NCI-H187 treated with DMSO at 0.1 percent for 48 hours (cell line): ENCODE results near the gene LTF.

Experiments used
- DNase-seq: peaks from one replicate; lab custom pipeline; 2025; lab: John Stamatoyannopoulos, UW

The LTF gene

DNA sequence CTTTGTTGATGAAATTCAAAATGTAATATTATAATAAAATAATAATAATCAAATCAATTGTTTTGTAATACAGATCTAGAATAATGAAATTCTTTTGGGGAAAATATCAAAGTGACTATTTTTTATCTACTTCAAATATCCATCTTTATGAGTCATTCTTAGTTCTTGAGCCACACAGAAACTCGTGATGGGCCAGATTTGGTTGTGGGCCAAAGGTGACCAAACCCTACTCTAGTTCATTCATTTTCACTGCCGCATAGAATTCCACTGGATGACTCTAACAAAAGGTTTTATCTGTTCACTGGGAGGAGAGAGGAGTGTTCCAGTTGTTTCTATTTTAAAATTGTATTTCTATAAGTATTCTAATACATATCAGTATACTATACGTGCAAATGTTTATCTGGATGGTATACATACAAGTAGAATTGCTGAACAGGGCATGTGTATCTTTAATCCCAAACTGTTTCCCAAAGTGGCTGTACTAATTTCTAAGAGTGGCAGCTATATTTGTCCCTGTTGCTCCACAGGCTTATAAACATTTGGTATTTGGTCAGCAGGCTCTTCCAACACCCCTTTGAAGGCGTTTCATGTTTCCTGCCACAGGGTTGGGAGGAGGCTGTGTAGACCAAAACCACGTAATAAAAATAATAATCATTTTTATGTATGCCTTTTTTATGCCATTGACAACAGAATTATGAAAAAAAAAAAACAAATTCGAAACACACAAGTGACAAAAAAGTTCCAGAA, 25.8 kb upstream of the LTF start:
- no peak for DNase-seq

DNA sequence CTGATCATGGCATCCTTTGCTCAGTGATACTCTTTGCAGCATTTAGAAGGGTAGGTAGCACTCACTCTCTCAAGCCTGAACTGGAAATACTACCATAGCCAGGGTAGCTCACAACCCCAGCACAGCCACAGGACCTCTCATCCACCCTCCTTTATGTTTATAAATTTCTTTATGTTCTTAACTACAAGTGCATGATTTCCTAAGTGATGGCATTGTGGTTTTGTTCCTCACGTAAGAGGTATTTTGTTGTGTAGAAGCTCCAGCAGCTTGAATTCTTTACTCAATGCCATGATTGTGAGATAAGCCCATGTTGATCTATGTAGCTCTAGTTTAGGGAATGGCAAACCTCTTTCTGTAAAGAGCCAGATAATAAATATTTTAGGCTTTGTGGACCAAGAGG, 25.2 kb upstream of the LTF start:
- no peak for DNase-seq

DNA sequence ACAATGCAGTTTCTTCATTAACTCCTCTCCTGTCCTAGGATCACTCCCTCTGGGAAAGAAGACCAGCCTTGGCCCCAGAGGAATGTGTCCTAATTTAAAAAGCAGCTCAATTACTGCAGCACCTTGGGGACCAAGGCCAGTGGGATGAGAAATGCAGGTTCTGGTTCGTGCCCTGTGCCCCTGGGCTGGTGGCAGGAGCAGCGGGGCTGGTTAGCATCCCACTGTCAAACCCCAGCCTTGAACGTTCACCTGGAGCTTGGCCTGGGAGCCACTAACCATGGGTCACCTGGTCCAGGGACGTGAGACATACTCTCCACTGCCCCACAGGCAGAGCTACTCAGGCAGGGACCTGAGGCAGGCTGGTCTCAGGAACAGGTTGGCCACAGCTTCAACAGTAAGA, 24.7 kb upstream of the LTF start:
- DNase-seq: no peak

DNA sequence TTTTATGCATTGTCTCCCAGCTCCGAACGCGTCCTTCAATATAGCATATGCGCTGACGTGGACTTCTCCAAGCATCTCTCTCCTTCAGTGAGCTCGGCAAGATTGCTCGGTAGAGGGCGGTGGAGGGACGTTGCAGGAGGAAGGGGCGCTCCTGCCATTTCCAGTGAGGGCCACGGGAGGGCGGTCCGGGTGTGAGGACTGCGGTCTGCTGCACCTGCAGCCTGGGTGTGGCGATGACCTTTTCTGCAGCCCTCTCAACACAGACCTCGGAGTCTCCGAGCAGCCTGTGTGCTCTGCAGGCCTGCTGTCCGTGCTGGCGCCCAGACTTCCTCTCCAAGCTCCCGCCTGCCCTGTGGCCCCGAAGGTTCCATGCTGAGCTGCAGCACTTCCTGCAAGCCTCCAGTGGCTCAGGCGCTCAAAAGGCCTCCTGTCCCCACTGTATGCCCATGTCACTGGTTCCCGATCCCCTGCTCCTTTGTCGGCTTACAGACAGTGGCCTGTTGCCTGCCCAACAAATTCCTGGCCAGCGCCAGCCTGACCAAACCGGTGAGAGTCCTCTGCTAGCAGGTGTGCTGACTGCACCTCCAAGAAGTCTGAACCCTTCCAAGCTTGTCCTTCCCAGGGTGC, 24.1 kb upstream of the LTF start:
- peak; percentile 13 for DNase-seq

DNA sequence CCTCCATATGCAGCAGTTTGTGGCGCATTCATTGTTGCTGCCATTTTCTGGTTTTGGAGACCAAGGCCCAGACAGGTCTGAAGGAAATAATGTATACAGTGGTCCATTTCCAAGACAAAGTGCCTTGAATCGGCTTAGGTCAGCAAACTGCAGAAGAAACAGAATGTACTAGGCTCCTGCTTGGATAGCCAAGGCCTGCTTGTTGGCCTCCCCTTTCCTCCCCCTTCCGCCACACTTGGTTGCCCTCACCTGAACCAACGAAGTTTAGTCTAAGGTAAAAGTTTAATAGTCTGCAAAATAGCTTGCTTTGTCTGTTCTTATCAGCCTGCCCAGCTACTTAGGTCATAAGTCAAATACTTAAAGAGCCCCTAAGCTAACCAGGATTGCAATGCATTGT, 21.1 kb upstream of the LTF start:
- no peak for DNase-seq

DNA sequence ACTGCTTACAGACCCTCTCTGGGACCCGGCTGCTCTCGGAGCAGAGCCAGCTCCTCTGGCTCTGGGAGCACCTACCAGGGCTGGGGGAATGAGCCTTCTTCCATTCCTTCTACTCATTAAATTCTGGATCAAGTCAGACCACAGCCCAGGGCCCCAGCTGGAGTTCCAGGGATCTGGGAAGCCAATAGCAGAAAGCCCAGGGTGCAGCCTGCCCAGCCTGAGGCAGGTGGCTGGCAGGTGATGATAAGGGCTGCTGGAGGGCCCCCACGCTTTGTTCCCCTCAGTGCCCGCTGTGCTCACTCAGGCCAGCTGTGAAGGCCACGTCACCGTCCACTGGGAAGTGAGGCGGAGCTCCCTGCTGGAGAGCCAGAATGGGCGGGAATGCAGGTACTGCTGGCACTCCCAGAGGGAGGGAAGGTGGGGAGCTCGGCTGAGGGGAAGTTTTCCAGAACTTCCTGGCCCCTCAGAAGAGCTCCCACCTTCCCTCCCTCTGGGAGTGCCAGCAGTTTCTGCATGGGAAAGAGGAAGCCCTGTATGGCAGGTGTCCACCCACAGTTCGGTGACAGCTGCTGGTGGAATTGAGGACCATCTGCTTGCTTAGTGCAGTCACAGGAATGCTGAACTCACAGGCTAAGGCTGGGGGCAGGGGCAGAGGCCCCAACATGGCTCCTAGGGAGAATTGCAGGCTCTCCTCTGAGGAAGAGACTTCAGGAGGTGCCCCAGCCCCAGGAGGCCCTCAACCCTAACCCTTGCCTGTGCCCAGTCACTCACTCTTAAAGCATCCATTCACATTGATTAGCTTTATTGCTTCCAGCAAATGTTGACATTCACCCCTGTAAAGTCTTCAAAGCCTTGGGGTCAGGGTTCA, 20.4 kb upstream of the LTF start:
- DNase-seq: no peak

DNA sequence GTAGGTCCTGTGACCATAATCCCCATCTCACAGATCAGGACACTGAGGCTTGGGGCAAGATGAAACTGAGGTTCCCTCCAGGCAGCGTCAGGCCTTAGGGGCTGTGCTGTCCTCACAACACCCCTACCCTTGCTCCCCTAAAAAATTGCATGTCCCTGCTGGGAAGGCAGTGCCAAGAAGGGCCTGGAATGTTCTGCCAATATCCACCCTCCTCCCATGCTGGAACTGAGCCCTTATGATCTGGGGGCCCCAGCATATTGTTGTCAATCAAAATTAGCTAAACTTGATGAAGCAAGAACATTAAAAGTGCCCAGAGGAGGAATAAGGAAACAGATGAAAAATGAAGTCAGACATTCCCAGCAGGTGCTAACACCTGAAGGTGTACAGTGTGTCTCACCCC, 19.7 kb upstream of the LTF start:
- DNase-seq: no peak

DNA sequence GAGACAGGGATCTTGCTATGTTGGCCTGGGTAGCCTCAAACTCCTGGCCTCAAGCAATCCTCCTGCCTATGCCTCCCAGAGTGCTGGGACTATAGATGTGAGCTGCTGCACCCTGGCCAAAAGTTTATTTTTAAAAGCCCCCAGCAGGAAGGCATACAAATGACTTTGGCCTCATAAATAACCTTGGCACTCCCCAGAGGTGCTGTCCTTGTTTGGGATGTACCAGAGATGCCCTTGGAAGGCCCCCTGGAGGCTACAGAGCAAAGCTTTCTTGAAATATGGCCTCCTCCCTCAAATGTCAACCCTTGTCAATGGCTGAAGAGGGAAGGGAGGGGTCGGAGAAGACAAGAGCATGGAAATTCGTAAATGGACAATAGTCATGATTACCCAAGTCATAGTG, 19.1 kb upstream of the LTF start:
- DNase-seq: no peak

DNA sequence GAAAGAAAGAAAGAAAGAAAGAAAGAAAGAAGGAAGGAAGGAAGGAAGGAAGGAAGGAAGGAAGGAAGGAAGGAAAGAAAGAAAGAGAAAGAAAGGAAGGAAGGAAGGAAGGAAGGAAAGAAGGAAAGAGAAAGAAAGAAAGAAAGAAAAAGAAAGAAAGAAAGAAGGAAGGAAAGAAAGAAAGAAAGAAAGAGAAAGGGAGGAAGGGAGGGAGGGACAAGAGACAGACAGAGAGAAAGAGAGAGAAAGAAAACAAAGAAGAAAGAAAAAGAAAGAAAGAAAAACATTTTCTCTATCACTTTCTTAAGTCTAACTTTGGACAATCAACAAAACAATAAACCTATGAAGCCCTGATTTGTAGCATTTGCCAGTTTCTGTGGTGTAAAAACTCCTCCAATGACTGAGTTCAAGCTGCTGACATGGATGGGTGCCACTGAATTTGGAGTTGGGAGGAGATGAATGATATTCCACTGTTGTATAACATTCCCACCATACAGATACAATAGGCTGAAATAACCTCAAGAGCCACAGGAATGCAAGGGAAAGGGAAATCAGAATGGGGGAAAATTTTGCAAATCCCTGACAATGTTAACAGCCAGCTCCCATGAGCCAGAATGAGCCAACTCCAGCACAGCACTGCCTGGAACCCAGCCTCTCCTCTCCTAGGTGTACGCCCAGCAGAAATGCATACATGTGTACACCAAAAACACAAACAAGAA, 18.1 kb upstream of the LTF start:
- DNase-seq: no peak

DNA sequence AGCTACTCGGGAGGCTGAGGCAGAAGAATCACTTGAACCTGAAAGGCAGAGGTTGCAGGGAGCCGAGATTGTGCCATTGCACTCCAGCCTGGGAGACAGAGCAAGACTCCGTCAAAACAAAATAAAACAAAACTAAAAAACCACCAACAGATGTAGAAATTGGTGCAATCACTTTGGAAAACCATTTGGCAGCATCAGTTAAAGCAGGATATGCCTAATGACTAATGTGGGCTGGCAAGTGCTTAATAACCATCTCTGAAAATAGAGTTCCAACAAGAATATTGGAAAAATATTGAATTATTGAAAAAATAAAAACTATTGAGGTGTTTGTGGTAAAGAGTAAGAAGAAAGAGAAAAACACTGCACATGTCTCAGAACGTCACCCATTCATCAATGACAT, 16.9 kb upstream of the LTF start:
- DNase-seq: no peak

DNA sequence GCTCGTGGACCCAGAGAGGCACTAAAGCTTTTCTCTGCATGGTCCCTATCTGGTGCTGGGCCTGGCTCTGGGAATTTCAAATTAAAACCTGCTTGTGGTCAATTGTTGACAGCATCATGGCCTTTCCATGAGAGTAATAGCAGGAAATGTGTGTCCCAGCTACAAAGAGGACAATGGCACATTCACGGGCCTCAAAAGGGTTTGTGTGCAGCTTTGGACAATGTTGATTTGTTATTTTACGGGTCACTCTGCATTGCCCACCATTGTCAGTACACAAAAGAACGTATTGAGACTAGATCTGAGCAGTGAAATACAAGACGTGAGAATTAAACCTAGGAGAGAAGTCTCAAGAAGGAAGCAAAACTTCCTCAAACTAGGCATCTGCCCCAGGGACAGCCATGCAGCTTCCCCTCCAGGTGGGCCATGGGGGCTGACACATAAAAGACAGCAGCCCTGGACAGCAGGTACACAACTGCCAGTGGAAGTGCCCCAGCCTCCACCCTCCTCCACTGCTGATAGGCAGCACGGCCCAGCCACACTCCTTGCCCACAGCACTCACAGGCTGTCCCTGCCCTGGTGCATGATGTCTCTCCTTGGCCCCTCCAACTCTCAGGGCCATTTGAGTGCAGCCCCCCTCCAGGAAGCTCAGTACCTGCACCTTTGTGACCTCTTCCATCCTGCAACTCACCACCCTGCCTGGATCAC, 15.9 kb upstream of the LTF start:
- no peak for DNase-seq

DNA sequence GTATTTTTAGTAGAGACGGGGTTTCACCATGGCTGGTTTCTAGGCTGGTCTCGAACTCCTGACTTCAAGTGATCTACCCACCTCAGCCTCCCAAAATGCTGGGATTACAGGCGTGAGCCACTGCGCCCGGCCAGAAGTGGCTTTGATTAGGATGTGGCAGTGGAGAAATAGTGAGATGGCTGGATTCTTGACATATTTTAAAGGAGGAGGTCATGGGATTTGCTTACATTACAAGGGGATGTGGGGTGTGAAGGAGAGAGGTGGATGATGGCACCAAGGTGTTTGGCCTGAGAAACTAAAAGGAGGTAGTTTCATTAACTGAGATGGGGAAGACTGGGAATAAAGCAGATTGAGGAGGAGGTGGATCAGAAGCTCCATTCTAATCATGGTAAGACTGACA, 15.0 kb upstream of the LTF start:
- no peak for DNase-seq

DNA sequence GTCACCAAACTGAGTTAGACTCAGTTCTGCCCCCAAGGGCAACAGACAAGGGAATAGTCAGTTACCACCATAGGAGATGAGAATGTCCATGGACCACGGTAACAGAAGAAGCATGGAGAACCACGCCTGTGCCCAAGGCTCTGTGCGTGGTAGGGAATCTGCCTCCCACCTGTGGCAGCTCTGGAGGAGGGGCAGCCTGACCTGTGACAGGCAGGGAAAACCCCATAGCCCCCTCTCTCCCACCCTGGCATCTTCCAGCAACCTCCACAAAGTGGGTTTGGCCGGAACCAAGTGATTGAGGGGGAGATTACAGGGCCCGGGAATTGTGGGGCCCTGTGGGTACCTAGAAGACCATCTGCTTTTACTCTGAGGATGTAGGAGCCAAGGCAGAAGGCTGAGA, 14.3 kb upstream of the LTF start:
- no peak for DNase-seq

DNA sequence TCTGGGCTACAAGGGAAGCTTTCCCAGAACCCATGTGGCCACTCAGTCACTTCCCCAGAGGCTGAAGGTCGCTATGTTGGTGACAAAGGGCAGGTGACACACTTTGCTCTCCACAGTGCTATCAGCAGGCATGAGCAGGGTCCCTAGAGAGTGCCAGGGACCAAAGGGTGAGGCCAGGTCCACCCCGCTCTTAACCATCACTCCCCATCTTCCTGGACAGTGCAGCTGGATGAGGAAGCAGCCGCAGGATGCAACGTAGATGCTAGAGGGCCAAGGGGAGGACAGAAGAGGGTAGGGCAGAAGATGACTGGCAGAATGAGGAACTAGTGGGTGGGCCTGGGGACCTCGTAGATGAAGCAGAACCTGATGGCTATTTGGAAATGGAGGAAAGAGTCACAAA, 13.6 kb upstream of the LTF start:
- DNase-seq: no peak

DNA sequence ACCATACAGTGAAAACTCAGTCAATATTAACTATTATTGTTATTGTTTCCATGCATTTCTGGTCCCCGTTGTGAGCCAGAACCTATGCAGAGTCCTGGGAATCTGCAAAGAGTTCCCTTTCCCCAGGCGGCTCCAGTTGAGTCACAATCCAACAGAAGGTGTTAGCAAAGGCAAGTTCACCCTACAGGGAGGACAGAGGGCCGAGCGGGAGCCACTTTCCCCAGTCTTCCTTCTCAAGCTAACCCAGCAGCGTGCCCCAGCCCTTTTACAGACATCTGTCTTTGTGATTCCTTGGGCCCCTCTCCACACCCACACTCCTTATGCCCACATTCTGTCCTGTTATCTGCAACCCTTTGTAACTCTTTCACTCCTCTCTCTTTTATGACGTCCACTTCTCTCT, 13.1 kb upstream of the LTF start:
- no peak for DNase-seq

DNA sequence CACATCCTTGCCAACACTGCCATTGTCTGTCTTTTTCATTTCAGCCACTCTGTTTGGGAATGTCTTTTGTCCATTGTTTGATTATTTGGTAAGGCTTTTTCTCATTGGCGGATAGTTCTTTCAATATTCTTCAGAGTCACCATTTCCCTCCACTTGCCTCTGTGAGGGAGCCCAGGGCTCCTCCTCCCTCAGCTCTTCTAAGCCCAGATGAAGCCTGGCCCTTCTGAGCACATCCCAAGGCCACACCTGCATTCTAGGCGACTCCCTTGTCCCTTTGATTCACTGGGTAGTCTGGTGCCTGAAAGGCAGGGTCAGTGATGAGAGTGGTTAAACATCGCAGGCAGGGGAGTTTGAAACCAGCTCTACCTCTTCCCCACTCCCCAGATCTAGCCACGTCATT, 12.4 kb upstream of the LTF start:
- DNase-seq: no peak

DNA sequence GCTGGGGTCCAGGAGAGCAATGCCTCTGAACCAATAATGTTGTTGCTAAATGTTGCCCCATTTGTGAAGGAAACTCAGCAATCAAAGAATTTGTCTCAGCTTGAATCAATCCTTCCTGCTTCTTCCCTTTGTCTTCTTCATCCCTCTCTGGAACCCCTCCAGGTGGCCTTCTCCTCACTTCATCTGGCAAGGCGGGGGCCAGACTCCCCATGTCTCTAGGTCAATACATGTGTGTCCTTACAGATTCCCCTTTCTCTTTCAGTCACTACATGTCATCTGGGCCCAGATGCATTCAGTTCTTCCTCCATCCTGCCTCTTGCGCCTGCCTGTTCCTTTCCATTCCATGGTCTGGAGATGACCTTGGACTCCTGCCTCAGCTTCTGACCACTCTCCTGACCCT, 8.0 kb upstream of the LTF start:
- no peak for DNase-seq

DNA sequence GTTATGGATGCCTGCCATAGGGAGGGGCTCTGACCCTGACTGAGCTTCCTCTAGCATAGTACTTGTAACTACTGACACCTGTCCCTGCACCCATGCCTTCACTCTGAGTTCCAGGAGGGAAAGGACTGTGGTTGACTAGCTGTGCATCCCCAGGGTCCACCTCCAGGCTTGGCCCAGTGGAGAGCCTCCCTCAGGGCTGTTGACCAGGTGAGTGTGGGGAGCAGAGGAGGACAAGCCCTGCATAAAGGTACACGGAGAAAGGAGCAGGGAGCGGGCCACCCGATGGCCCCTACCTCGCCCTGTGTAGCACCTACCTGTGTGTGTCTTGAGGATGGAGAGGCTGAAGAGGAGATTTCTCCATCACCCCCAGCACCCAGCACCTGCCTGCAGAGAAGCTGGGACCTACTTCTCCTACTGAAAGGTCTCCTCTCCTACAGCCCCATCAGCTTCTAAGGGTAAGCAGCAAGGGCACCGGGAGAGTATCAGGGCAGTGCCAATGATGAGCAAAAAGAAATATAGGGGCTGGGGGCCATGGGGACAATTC, 6.7 kb upstream of the LTF start:
- DNase-seq: no peak

DNA sequence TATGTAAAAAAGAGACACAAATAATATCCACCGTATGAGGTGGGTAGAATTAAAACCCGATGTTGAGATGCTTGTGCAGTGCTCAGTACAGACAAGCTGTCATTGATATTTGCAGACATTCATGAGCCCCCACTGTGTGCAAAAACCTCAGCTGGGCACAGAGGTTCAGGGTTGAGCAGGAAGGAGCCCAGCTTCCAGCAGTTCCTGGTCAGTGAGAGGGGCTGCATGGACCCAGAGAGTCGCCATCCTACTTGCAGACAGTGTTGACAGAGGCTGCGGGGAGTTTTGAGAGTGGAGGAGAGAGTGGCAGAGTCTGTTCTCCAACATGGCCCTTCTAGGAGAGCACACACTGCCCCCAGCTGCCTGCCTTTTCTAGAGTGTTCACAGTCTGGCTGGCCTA, 6.1 kb upstream of the LTF start:
- no peak for DNase-seq

DNA sequence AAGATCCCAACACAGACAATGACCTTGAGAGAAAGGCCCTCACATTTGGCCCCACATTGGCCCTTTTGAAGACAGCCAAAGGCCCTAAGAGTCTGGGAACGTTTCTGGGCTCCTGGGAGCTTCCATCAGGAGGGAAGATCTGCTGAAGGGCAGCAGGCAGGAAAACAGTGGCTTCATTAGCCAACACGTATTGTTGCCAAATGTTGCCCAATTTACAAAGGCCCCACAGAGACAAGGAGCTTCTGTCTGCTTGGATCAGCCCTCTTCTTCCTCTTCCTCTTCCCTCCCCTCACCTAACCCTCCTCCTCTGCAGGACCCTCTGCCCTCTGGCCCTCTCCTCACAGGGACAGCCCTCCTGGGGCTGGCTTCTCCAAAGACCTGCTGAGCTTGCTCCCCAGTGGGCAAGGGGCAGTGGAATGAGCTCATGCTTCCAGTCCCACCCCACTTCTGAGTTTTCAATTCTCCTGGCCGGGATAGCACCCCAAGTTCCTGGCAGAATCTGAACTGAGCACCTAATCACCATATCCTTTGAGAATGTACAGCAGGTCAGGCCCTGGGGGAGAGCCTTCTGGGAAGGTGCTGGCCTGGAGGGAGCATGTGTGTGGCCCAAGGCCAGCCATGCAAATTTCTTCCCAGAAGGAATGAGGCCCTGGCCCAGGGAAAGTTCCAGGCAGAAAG, 5.1 kb upstream of the LTF start:
- DNase-seq: no peak
